Testis (tissue), 2 donors: ENCODE measurements around the gene REPS1.

Experiments
- POLR2A ChIP-seq: fragments of 450-650 bp; IDR thresholded peaks from one replicate; pipeline ENCODE4 v1.6.1; 2017; ENCODE audit warnings: antibody characterized with exemption, mild to moderate bottlenecking, moderate library complexity
- TF ChIP-seq, protein P1 (sequence below), 3 experiments: fragments of 450-650 bp in 2 of 3; fragments of 200-600 bp in 1 of 3; sonication (generic) in 1 of 3; IDR thresholded peaks; one replicate each; pipeline ENCODE4 v1.5.1; 2016 to 2019; ENCODE audit warnings: antibody characterized with exemption in 3 of 3, mild to moderate bottlenecking in 2 of 3, moderate library complexity in 1 of 3

DNA sequence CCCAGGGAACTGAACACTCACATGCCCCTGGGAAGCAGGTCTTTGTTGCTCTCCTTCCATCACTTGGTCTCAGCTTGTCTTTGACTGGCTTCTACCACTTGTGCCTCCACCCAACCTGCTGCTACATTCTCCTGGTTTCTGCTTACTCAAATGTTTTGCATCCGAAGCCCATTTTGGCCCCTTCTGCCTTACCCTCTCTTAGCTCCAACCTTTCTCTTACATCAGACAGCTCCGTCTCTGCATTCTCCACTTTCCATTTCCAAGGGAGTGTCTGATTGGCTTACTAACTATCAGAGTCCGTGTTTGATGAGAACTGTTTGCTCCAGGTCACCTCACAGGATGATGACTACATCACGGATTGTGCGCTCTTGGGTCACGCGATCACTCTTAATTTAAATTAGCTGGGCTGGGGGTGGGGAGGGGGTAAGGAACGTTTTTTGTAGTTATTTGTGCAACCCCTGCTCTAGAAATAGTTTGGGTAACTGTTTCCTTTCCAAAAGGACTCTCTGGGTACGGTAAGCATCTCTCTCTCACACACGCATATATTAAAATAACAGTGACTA, 39.6 kb upstream of the REPS1 start:
- TF ChIP-seq, protein P1, sequence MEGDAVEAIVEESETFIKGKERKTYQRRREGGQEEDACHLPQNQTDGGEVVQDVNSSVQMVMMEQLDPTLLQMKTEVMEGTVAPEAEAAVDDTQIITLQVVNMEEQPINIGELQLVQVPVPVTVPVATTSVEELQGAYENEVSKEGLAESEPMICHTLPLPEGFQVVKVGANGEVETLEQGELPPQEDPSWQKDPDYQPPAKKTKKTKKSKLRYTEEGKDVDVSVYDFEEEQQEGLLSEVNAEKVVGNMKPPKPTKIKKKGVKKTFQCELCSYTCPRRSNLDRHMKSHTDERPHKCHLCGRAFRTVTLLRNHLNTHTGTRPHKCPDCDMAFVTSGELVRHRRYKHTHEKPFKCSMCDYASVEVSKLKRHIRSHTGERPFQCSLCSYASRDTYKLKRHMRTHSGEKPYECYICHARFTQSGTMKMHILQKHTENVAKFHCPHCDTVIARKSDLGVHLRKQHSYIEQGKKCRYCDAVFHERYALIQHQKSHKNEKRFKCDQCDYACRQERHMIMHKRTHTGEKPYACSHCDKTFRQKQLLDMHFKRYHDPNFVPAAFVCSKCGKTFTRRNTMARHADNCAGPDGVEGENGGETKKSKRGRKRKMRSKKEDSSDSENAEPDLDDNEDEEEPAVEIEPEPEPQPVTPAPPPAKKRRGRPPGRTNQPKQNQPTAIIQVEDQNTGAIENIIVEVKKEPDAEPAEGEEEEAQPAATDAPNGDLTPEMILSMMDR (IDR thresholded peaks at IDR 0.05) = no peak
- no peak for TF ChIP-seq POLR2A
